Measurements from ENCODE around the gene CFAP410. TPM values are rescaled to one million over a fixed set of nuclear protein-coding genes. Genes with fewer than 3 reads are reported as not detected.
"Not testable (repeated sequence)": the region's sequence is repeated elsewhere in the genome, so short reads cannot be mapped to it uniquely, and the experiment has no call there.

CFAP410 gene
- polyA plus RNA-seq, 5 donors, result 14.3 to 39.9 (median 19.8) TPM

- no peak for DNase-seq
These were observed 20.5 kb downstream of the CFAP410 start for GRCh38 chr21:44318489-44319285.

GRCh38 chr21:44317871-44318270 lies 21.3 kb downstream of the CFAP410 start:
- no peak for DNase-seq

GRCh38 chr21:44317241-44317782 lies 21.9 kb downstream of the CFAP410 start:
- no peak for DNase-seq

GRCh38 chr21:44316277-44316900 lies 22.8 kb downstream of the CFAP410 start:
- no peak for DNase-seq

- no peak for DNase-seq
These were observed 23.4 kb downstream of the CFAP410 start for GRCh38 chr21:44315691-44316203.

GRCh38 chr21:44314561-44314960 lies 24.6 kb downstream of the CFAP410 start:
- DNase-seq, result no peak

- no peak for DNase-seq
These were observed 25.1 kb downstream of the CFAP410 start for GRCh38 chr21:44314128-44314527.

- DNase-seq, result no peak
These were observed 25.7 kb downstream of the CFAP410 start for GRCh38 chr21:44313451-44313850.

- DNase-seq, result no peak
These were observed 26.5 kb downstream of the CFAP410 start for GRCh38 chr21:44312716-44313115.

- no peak for DNase-seq
These were observed 27.1 kb downstream of the CFAP410 start for GRCh38 chr21:44312089-44312488.

GRCh38 chr21:44310628-44311507 lies 28.3 kb downstream of the CFAP410 start:
- no peak for DNase-seq

GRCh38 chr21:44306936-44307704 lies 32.1 kb downstream of the CFAP410 start:
- DNase-seq, result no peak

GRCh38 chr21:44305691-44306090 lies 33.5 kb downstream of the CFAP410 start:
- DNase-seq, result no peak

- peak in 1 of 2 donors; percentile 41 for DNase-seq
These were observed 34.3 kb downstream of the CFAP410 start for GRCh38 chr21:44304877-44305293.

GRCh38 chr21:44304011-44304616 lies 35.1 kb downstream of the CFAP410 start:
- no peak for DNase-seq

GRCh38 chr21:44303490-44303981 lies 35.7 kb downstream of the CFAP410 start:
- no peak for DNase-seq

GRCh38 chr21:44302573-44303401 lies 36.4 kb downstream of the CFAP410 start:
- not testable (repeated sequence) for DNase-seq

GRCh38 chr21:44301961-44302406 lies 37.2 kb downstream of the CFAP410 start:
- DNase-seq, result no peak

GRCh38 chr21:44301141-44301540 lies 38.0 kb downstream of the CFAP410 start:
- no peak for DNase-seq
